GM20000 (cell line): ENCODE data around the gene ZDHHC1.

Experiments
- DNase-seq: peaks from one replicate; pipeline ENCODE4 v3.0.0; 2012; ENCODE audit warnings: low spot score
- CTCF ChIP-seq: IDR thresholded peaks from 2 replicates; pipeline ENCODE4 v1.5.1; 2012; ENCODE audit warnings: mild to moderate bottlenecking, control low read depth; ENCODE audit errors: extremely low read depth, missing control alignments

ZDHHC1 gene

DNA sequence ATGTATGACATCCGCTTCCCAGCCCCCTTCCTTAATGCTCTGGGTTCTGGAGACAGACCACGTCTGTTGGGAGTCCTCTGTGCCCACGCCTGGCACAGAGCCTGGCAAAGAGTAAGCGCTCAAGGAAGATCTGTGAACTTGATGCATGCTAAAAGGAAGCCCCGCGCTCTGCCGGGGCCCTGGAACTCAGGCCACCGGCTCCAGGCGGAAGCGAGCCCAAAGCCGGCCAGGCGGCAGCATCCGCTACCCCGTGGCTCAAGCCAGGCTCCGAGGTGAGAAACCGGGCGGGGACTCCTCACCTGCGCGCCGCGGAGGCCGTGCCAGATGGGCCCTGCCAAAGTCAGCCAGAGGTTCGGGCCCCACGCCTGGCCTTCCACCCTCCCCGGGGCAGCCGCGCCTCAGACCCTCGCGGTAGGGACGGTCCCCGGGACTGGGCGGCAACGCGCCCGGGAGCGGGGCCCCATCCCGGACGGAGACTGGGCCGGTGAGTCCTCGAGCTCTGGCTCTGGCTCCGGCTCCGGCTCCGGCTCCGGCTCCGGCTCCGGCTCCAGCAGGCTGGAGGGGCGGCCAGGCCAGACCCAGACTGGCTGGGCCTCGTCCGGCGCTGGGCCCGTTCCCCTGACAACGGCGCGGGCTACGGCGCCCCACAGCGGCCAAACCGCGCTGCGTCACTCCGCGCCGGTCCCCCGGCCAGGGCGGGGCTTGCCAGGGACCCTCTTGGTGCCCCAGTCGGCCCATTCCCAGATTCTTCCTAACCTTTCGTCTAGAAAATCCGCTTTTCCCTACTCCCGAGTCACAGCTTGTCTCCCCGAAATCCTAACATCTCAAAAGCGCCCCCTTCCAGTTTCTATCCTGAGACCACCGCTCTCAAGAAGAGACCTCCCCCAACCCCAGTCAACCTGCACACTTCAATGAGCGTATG is at the start of gene ZDHHC1:
Gene ZDHHC1, minus strand, starts transcription at position 606 of the 922 bp plus-strand sequence. CDS start 8,702 bp downstream, outside the sequence.
- DNase-seq, result peak; percentile 91
- peak; percentile 77 for TF ChIP-seq CTCF

GRCh38 chr16:67464565-67464964 is 48.3 kb upstream of the ZDHHC1 start:
- TF ChIP-seq CTCF, result no peak
- no peak for DNase-seq

DNA sequence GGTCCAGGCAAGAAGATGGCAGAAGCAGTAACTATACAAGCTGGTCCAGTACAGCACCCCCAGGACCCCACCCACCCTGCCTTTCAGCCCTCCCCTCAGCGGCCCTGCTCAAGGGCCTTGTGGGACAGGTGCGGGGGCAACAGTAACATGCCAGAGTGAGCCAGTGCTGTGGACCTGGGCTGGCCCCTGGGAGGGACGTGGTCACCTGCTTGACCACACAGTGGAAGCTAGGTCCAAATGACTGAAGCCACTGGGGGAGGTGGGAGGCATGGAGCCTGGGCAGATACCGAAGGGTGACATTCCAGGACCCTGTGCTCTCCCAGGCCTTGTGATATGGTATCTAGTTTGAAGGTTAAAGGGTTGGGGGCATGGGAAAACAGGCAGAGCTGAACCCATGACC is 47.4 kb upstream of the ZDHHC1 start:
- no peak for DNase-seq

DNA sequence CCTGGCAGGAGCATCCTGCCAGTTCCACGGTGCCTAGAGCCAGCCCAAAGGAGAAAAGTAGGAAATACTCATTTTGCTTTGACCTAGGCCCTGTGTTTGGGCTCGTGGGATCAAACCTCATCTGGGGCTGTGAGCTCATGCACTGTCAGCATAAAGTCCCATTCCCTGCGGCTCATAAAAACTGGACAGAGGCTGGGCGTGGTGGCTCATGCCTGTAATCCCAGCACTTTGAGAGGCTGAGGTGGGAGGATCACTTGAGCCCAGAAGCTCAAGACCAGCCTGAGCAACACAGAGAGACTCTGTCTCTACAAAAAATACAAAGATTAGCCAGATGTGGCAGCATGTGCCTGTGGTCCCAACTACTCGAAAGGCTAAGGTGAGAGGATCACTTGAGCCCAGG is 46.8 kb upstream of the ZDHHC1 start:
- DNase-seq, result no peak
- no peak for TF ChIP-seq CTCF

More for the DNA sequence above, 47.4 kb upstream of the ZDHHC1 start:
- TF ChIP-seq CTCF, result no peak

GRCh38 chr16:67462279-67462655 is 46.0 kb upstream of the ZDHHC1 start:
- no peak for TF ChIP-seq CTCF
- DNase-seq, result no peak

- no peak for DNase-seq
These were observed 45.5 kb upstream of the ZDHHC1 start for GRCh38 chr16:67461600-67462278.

More at GRCh38 chr16:67461600-67462278, 45.5 kb upstream of the ZDHHC1 start:
- no peak for TF ChIP-seq CTCF
